HepG2 (cell line): Measurements from ENCODE around the gene ADGRV1.

Experiments used
- TARDBP ChIP-seq: sonication (generic); formaldehyde crosslinking; IDR thresholded peaks from 2 replicates; pipeline ENCODE4 v1.8.0; 2022; ENCODE audit warnings: mild to moderate bottlenecking, missing genetic modification reagents
- ZBTB2 ChIP-seq: sonication (generic); formaldehyde crosslinking; IDR thresholded peaks from 2 replicates; pipeline ENCODE4 v1.8.0; 2022; ENCODE audit warnings: low read depth, missing genetic modification reagents
- ZNF138 ChIP-seq: sonication (generic); formaldehyde crosslinking; IDR thresholded peaks from 2 replicates; pipeline ENCODE4 v1.5.0; 2020; ENCODE audit warnings: mild to moderate bottlenecking, low read depth, missing genetic modification reagents

DNA sequence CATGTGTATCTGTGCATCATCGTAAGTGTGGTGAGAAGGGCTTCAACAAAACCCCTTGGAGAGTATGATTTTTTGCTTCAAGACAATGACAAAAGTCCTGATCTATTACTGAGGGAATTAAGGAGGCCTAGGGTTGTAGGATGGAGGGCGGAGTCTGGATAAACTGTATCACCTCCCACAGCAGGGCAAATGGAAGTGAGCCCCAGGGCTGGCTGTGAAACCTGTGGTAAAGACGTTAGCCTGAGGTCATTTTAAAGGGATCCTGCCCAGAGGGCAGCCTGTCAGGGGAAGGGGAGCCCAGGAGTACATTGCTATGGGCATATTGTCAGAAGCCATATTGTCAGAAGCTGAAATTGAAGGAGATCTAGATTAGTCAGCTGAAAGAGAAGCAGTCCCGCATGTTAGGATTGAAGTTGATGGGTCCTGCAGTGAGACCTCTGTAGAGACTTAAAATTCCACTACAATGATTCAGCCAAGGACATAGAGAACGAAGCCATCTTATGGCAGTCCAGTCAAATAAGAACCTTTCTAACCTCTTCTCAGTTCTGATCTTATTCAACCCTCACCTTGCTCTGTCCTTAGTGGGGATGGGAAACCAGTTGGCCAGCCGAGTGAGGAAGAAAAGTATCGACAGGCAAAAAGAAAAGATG, 26.9 kb downstream of the ADGRV1 start:
- TF ChIP-seq TARDBP (no peak), ZNF138 (CRISPR knock-in tag) (no peak), ZBTB2 (CRISPR knock-in tag) (no peak)
